Chondrocyte (in vitro differentiated cells): ENCODE measurements around the gene NUDT11. TPM values are rescaled to one million over a fixed set of nuclear protein-coding genes. Genes with fewer than 3 reads are reported as not detected.
A peak's percentile ranks its signal among the peaks of the same experiment; 100 is the strongest.

Source experiments
- DNase-seq: peaks from one replicate; pipeline ENCODE4 v3.0.0; 2021; ENCODE audit warnings: mixed read lengths, low spot score
- H3K27ac Mint-ChIP-seq: one replicate; pipeline ENCODE4 v1.8.0; 2021; ENCODE audit warnings: mild to moderate bottlenecking, moderate library complexity, mixed read lengths; ENCODE audit not compliant: unreplicated experiment
- H3K27me3 Mint-ChIP-seq: 2 replicates; pipeline ENCODE4 v1.8.0; 2021; ENCODE audit warnings: low read depth, mixed read lengths
- H3K36me3 Mint-ChIP-seq: 2 replicates; pipeline ENCODE4 v1.8.0; 2021; ENCODE audit warnings: low read depth, mixed read lengths
- H3K4me1 Mint-ChIP-seq: 2 replicates; pipeline ENCODE4 v1.8.0; 2021; ENCODE audit warnings: low read depth, mild to moderate bottlenecking, mixed read lengths
- H3K4me3 Mint-ChIP-seq: one replicate; pipeline ENCODE4 v1.8.0; 2021; ENCODE audit warnings: mild to moderate bottlenecking, moderate library complexity, mixed read lengths; ENCODE audit not compliant: unreplicated experiment
- H3K9me3 Mint-ChIP-seq: 2 replicates; pipeline ENCODE4 v1.8.0; 2021; ENCODE audit warnings: low read depth, mixed read lengths
- CTCF ChIP-seq: fragments of 200-600 bp; sonication (generic); IDR thresholded peaks from 2 replicates; pipeline ENCODE4 v1.5.0; 2021; ENCODE audit warnings: antibody characterized with exemption, mild to moderate bottlenecking, moderate library complexity
- total RNA-seq: library from RNA; stranded (reverse); gene quantifications from 3 replicates; pipeline ENCODE4 v1.2.1, GENCODE V29; 2021

The NUDT11 gene
- total RNA-seq, 1 donor from 2014 or later: 10.6 TPM

- DNase-seq: no peak
Measured at GRCh38 chrX:51459125-51459524, 37.3 kb downstream of the NUDT11 start.

DNA sequence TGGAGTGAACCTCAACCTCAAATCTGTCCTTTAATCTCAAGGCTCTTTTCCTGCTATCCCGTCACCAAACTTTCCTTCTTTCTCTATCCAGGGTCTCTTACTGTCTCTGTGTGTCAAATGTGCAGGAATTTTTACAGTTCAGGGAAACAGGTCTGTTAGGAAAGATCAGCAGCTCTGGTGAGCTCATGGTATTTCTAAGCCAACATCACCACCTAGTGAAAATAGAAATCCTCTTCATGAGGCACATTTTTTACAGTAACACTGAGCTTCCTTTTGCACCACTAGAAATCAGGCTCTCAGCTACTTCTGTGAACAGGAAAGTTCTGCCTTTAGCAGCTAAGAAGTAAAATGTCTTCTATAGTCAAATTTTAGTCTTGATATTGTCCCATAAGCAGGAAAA, 39.6 kb downstream of the NUDT11 start:
- TF ChIP-seq CTCF: peak; percentile 49
- no peak overlapping the region for H3K27ac Mint-ChIP-seq

More at GRCh38 chrX:51459125-51459524, 37.3 kb downstream of the NUDT11 start:
- Mint-ChIP-seq H3K27me3 (peaks cover 5% of the 10 kb centered on the region), H3K4me3 (no peak overlapping the region), H3K4me1 (no peaks in the 10 kb centered on the region), H3K36me3 (no peaks in the 10 kb centered on the region), H3K27ac (no peak overlapping the region), H3K9me3 (peaks cover 2% of the 10 kb centered on the region)
- TF ChIP-seq CTCF: peak; percentile 68

DNA sequence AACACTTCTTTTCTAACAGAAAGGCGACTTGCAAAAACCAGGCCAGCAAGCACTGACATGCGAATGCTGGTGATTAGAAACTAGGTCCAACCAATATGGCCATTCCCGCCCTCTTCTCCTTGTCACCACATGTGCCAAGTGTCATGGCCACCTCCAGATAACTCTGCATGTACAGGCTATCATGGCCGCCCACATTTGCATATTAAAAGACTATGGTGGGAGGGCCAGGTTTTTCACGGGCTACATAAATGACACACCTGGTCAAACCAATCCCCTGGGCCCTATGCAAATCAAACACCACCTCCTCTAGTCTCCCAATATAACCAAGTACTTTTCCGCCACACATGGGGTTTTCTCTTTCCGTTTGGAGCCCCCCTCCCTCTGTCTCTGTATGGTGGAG, 40.1 kb downstream of the NUDT11 start:
- Mint-ChIP-seq H3K27me3 (peaks cover 5% of the 10 kb centered on the region), H3K36me3 (no peaks in the 10 kb centered on the region), H3K4me1 (no peaks in the 10 kb centered on the region), H3K27ac (no peak overlapping the region), H3K4me3 (no peak overlapping the region), H3K9me3 (peaks cover 3% of the 10 kb centered on the region)
- no peak for TF ChIP-seq CTCF
- DNase-seq: no peak

More for the DNA sequence above, 39.6 kb downstream of the NUDT11 start:
- no peak for DNase-seq
- no peaks in the 10 kb centered on the region for H3K36me3 Mint-ChIP-seq
- H3K27me3 Mint-ChIP-seq: peaks cover 5% of the 10 kb centered on the region
- no peaks in the 10 kb centered on the region for H3K4me1 Mint-ChIP-seq
- peaks cover 3% of the 10 kb centered on the region for H3K9me3 Mint-ChIP-seq
- no peak overlapping the region for H3K4me3 Mint-ChIP-seq

DNA sequence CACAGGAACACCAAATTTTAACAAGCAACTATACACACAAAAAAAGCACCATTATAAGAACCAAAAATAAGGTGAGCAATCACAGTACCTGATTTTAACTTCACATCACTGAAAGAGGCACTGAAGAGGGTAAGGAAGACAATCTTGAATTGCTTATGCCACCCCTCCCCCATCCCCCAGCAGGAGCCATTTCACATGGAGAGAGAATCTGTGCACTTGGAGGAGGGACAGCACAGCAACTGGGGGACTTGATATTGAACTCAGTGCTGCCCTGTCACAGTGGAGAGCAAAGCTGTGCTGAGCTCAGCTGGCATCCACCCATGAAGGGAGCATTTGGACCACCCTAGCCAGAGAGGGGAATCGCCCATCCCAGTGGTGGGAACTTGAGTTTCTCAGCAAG, 56.0 kb downstream of the NUDT11 start:
- DNase-seq: no peak

More for the DNA sequence above, 56.0 kb downstream of the NUDT11 start:
- Mint-ChIP-seq H3K27me3 (peaks cover 3% of the 10 kb centered on the region), H3K27ac (no peak overlapping the region), H3K4me3 (no peak overlapping the region), H3K4me1 (no peaks in the 10 kb centered on the region), H3K36me3 (no peaks in the 10 kb centered on the region), H3K9me3 (peaks cover 2% of the 10 kb centered on the region)
- TF ChIP-seq CTCF: no peak

Other genes starting within 250 kb of the NUDT11 start
- 0.94 to 1.8 TPM (median 1.7 TPM) in 3 replicates for gene NUDT10, start 163.8 kb downstream of the NUDT11 start, total RNA-seq
- gene CENPVL3, start 122.3 kb upstream of the NUDT11 start, total RNA-seq: 0.17 TPM in 1 of 3 replicates, not detected in the others
- gene CENPVL2, start 186.2 kb upstream of the NUDT11 start, total RNA-seq: not detected in 3 replicates
- gene CENPVL1, start 213.9 kb upstream of the NUDT11 start, total RNA-seq: not detected in 3 replicates
- gene GSPT2, start 246.8 kb upstream of the NUDT11 start, total RNA-seq: 8.7 to 9.6 TPM (median 9.1 TPM) in 3 replicates